CD4-positive, alpha-beta T cell treated with Interferon gamma for 1 hour (primary cell): ENCODE results near the gene TAS2R8.
"Not testable (repeated sequence)": the region's sequence is repeated elsewhere in the genome, so short reads cannot be mapped to it uniquely, and the experiment has no call there.

Source experiments
- DNase-seq: peaks from one replicate; pipeline ENCODE4 v3.0.0-alpha.2; 2020

TAS2R8 gene

GRCh38 chr12:10807186-10807585 lies at the start of gene TAS2R8:
Gene TAS2R8, minus strand, starts transcription at chr12:10807286. Its CDS starts 306 bp downstream, at chr12:10806980.
- DNase-seq = no peak

GRCh38 chr12:10855807-10856206 lies 48.7 kb upstream of the TAS2R8 start:
- no peak for DNase-seq

- DNase-seq = no peak
Measured at GRCh38 chr12:10853776-10854175, 46.7 kb upstream of the TAS2R8 start.

GRCh38 chr12:10851243-10851858 lies 44.3 kb upstream of the TAS2R8 start:
- DNase-seq = no peak

- no peak for DNase-seq
Measured at GRCh38 chr12:10849425-10849878, 42.4 kb upstream of the TAS2R8 start, which contains the start of gene PRR4. Gene PRR4, minus strand, starts transcription at chr12:10849475. Its CDS starts 38 bp downstream, at chr12:10849437.

GRCh38 chr12:10847744-10848143 lies 40.7 kb upstream of the TAS2R8 start:
- DNase-seq = no peak

- DNase-seq = no peak
Measured at GRCh38 chr12:10842862-10843261, 35.8 kb upstream of the TAS2R8 start.

GRCh38 chr12:10838461-10838860 lies 31.4 kb upstream of the TAS2R8 start:
- no peak for DNase-seq

GRCh38 chr12:10829994-10830393 lies 22.9 kb upstream of the TAS2R8 start:
- DNase-seq = no peak

GRCh38 chr12:10826258-10826657 lies 19.2 kb upstream of the TAS2R8 start, which contains the start of gene TAS2R10:
Gene TAS2R10, minus strand, starts transcription at chr12:10826358. Its CDS starts 89 bp downstream, at chr12:10826269.
- no peak for DNase-seq

- no peak for DNase-seq
Measured at GRCh38 chr12:10824957-10825356, 17.9 kb upstream of the TAS2R8 start.

GRCh38 chr12:10811883-10812536 lies 4.9 kb upstream of the TAS2R8 start:
- DNase-seq = no peak

- DNase-seq = no peak
Measured at GRCh38 chr12:10810068-10810467, 3.0 kb upstream of the TAS2R8 start, which contains the start of gene TAS2R9. Gene TAS2R9, minus strand, starts transcription at chr12:10810168. Its CDS starts 93 bp downstream, at chr12:10810075.

GRCh38 chr12:10802587-10802986 lies 4.5 kb downstream of the TAS2R8 start, which contains the start of gene TAS2R7:
Gene TAS2R7, minus strand, starts transcription at chr12:10802627. Its CDS starts 57 bp downstream, at chr12:10802570.
- DNase-seq = no peak

- no peak for DNase-seq
Measured at GRCh38 chr12:10801741-10802140, 5.3 kb downstream of the TAS2R8 start.

- no peak for DNase-seq
Measured at GRCh38 chr12:10794222-10794621, 12.9 kb downstream of the TAS2R8 start.

- not testable (repeated sequence) for DNase-seq
Measured at GRCh38 chr12:10791769-10792168, 15.3 kb downstream of the TAS2R8 start.

- no peak for DNase-seq
Measured at GRCh38 chr12:10783252-10783651, 23.8 kb downstream of the TAS2R8 start.

- no peak for DNase-seq
Measured at GRCh38 chr12:10779103-10779502, 28.0 kb downstream of the TAS2R8 start.

- DNase-seq = no peak
Measured at GRCh38 chr12:10771132-10771733, 35.9 kb downstream of the TAS2R8 start.

GRCh38 chr12:10759657-10760056 lies 47.4 kb downstream of the TAS2R8 start:
- no peak for DNase-seq

- no peak for DNase-seq
Measured at GRCh38 chr12:10756194-10756593, 50.9 kb downstream of the TAS2R8 start.
